HCT116 (cell line): ENCODE measurements around the gene STRA8. TPM values are rescaled to one million over a fixed set of nuclear protein-coding genes. Genes with fewer than 3 reads are reported as not detected.

Experiments
- ATAC-seq: fragments of 200-7000 bp; cut with Tn5 transposase; 2 replicates; pipeline ENCODE4 v1.9.1; 2020; ENCODE audit warnings: mild to moderate bottlenecking, moderate library complexity
- BruUV-seq: library from RNA; stranded (reverse); fragments of 400-500 nt; replicated peaks from 2 replicates; lab custom pipeline; 2021; lab: Mats Ljungman, UMichigan
- CTCF ChIA-PET: fragments of 300-600 bp; sonication (Branson Sonifier 250); formaldehyde crosslinking; loops from one replicate; lab custom pipeline; 2021; ENCODE audit warnings: antibody characterized with exemption; lab: Charles Lee
- POLR2A ChIA-PET: fragments of 300-600, 350-600 bp; sonication (Branson Sonifier 250); formaldehyde crosslinking; loops from one replicate; lab custom pipeline; 2021; ENCODE audit warnings: antibody characterized with exemption; lab: Charles Lee
- RAD21 ChIA-PET, 2 experiments: fragments of 300-600 bp; sonication (Branson Sonifier 250); formaldehyde crosslinking; loops; one replicate each; lab custom pipeline; 2023; ENCODE audit warnings: low total read pairs in 2 of 2; ENCODE audit not compliant: uncharacterized antibody in 2 of 2, unreplicated experiment in 2 of 2, low non-redundant PET in 1 of 2; lab: Charles Lee
- DNase-seq: peaks from one replicate; pipeline ENCODE4 v3.0.0-alpha.2; 2010; ENCODE audit warnings: low read depth, low spot score
- H2AFZ ChIP-seq: fragments of 200-600 bp; shearing (Covaris generic), sonication (generic); 2 replicates; pipeline ENCODE4 v1.6.1; 2017; ENCODE audit warnings: low read depth, mixed run types, mixed read lengths, antibody characterized with exemption, low read length; ENCODE audit not compliant: poor library complexity, severe bottlenecking
- H3K27ac ChIP-seq: 2 replicates; pipeline ENCODE4 v1.5.1; 2012; ENCODE audit warnings: low read depth, low read length
- H3K27me3 ChIP-seq: fragments of 200-600 bp; sonication (generic); 2 replicates; pipeline ENCODE4 v1.6.1; 2016; ENCODE audit warnings: mixed run types, low read length, mixed read lengths; ENCODE audit not compliant: insufficient read depth
- H3K36me3 ChIP-seq, 2 experiments: fragments of 200-500 bp in 1 of 2; fragments of 200-600 bp in 1 of 2; sonication (Bioruptor generic) in 1 of 2; sonication (generic) in 1 of 2; 2 replicates each; pipeline versions ENCODE4 v1.5.1 to v1.6.1; 2014 to 2016; ENCODE audit warnings: low read length in 2 of 2, inconsistent platforms in 1 of 2, mixed read lengths in 1 of 2, mixed run types in 1 of 2; ENCODE audit not compliant: insufficient read depth in 2 of 2, control insufficient read depth in 1 of 2
- H3K4me1 ChIP-seq, 2 experiments: fragments of 200-600 bp in 1 of 2; sonication (generic) in 1 of 2; 2 replicates each; pipeline versions ENCODE4 v1.5.1 to v1.6.1; 2012 to 2017; ENCODE audit warnings: low read length in 2 of 2, inconsistent platforms in 1 of 2, mild to moderate bottlenecking in 1 of 2, mixed read lengths in 1 of 2, mixed run types in 1 of 2, moderate library complexity in 1 of 2; ENCODE audit not compliant: insufficient read depth in 2 of 2, control insufficient read depth in 1 of 2
- H3K4me2 ChIP-seq: fragments of 200-600 bp; sonication (generic); 2 replicates; pipeline ENCODE4 v1.6.1; 2017; ENCODE audit warnings: mixed run types, low read length, mixed read lengths
- H3K4me3 ChIP-seq, 2 experiments: fragments of 200-600 bp in 1 of 2; sonication (generic) in 1 of 2; replicated peaks in 1 of 2; 2 replicates each; pipeline ENCODE4 v1.5.1; 2011 to 2016; ENCODE audit warnings: low read length in 2 of 2, control low read depth in 1 of 2, low read depth in 1 of 2, mild to moderate bottlenecking in 1 of 2, mixed read lengths in 1 of 2, mixed run types in 1 of 2
- H3K79me2 ChIP-seq: fragments of 200-600 bp; sonication (generic); 2 replicates; pipeline ENCODE4 v1.6.1; 2017; ENCODE audit warnings: mild to moderate bottlenecking, mixed run types, low read length, moderate library complexity, mixed read lengths; ENCODE audit not compliant: insufficient read depth
- H3K9ac ChIP-seq: fragments of 200-600 bp; sonication (generic); 2 replicates; pipeline ENCODE4 v1.6.1; 2016; ENCODE audit warnings: low read length, mixed read lengths
- H3K9me2 ChIP-seq: fragments of 200-600 bp; sonication (generic), shearing (Covaris generic); 2 replicates; pipeline ENCODE4 v1.6.1; 2017; ENCODE audit warnings: mixed run types, mild to moderate bottlenecking, moderate library complexity; ENCODE audit not compliant: insufficient read depth
- H3K9me3 ChIP-seq, 2 experiments: fragments of 200-500 bp in 1 of 2; fragments of 200-600 bp in 1 of 2; sonication (Bioruptor generic) in 1 of 2; sonication (generic) in 1 of 2; 2 replicates each; pipeline ENCODE4 v1.6.1; 2014 to 2017; ENCODE audit warnings: low read length in 2 of 2, mixed read lengths in 2 of 2, inconsistent platforms in 1 of 2, low read depth in 1 of 2, mild to moderate bottlenecking in 1 of 2, mixed run types in 1 of 2, moderate library complexity in 1 of 2; ENCODE audit not compliant: control insufficient read depth in 1 of 2, insufficient read depth in 1 of 2
- H4K20me1 ChIP-seq: fragments of 200-600 bp; sonication (generic), shearing (Covaris generic); 2 replicates; pipeline ENCODE4 v1.6.1; 2017; ENCODE audit warnings: mixed run types, mild to moderate bottlenecking, moderate library complexity; ENCODE audit not compliant: insufficient read depth
- CEBPB ChIP-seq: IDR thresholded peaks from 2 replicates; pipeline ENCODE4 v1.6.1; 2012; ENCODE audit warnings: low read depth
- EGR1 ChIP-seq: IDR thresholded peaks from 2 replicates; pipeline ENCODE4 v1.6.1; 2012; ENCODE audit warnings: low read depth
- ELF1 ChIP-seq: IDR thresholded peaks from 2 replicates; pipeline ENCODE4 v1.6.1; 2012; ENCODE audit warnings: low read depth, borderline replicate concordance
- EZH2phosphoT487 ChIP-seq: fragments of 200-600 bp; IDR thresholded peaks from 2 replicates; pipeline ENCODE4 v1.6.1; 2018; ENCODE audit warnings: antibody characterized with exemption, borderline replicate concordance
- FOSL1 ChIP-seq: IDR thresholded peaks from 2 replicates; pipeline ENCODE4 v1.6.1; 2012; ENCODE audit warnings: low read depth
- JUND ChIP-seq: IDR thresholded peaks from 2 replicates; pipeline ENCODE4 v1.6.1; 2012
- RAD21 ChIP-seq: IDR thresholded peaks from 2 replicates; pipeline ENCODE4 v1.6.1; 2012; ENCODE audit warnings: low read depth, mild to moderate bottlenecking
- SRF ChIP-seq: IDR thresholded peaks from 2 replicates; pipeline ENCODE4 v1.6.1; 2012; ENCODE audit warnings: low read depth
- ZNF274 ChIP-seq: fragments of 200-500 bp; sonication (Bioruptor generic); IDR thresholded peaks from 2 replicates; pipeline ENCODE4 v1.6.1; 2014; ENCODE audit warnings: mild to moderate bottlenecking, low read depth, low read length, inconsistent platforms
- intact Hi-C: fragments of 100-400 bp; cut with micrococcal nuclease; formaldehyde crosslinking; loops from 2 replicates; pipeline ENCODE4 v1.10.0; 2022
- total RNA-seq: library from RNA; stranded (reverse); gene quantifications from one replicate; pipeline ENCODE4 v1.2.1, GENCODE V29; 2021; ENCODE audit not compliant: unreplicated experiment
- TF ChIP-seq, protein P1 (sequence below), 3 experiments: fragments of 200-600 bp in 1 of 3; sonication (generic) in 1 of 3; IDR thresholded peaks in 2 of 3; conservative IDR thresholded peaks in 1 of 3; 2 replicates each; pipeline ENCODE4 v1.5.1; 2012 to 2017; ENCODE audit warnings: low read depth in 2 of 3, low read length in 2 of 3, antibody characterized with exemption in 1 of 3, borderline replicate concordance in 1 of 3, control low read depth in 1 of 3, mild to moderate bottlenecking in 1 of 3, mixed read lengths in 1 of 3, mixed run types in 1 of 3, moderate library complexity in 1 of 3; ENCODE audit not compliant: insufficient read depth in 1 of 3
- TF ChIP-seq, protein P2 (sequence below): IDR thresholded peaks from 2 replicates; pipeline ENCODE4 v1.6.1; 2012

STRA8 gene
- total RNA-seq, 1 experiment from 2014 or later, result not detected

DNA sequence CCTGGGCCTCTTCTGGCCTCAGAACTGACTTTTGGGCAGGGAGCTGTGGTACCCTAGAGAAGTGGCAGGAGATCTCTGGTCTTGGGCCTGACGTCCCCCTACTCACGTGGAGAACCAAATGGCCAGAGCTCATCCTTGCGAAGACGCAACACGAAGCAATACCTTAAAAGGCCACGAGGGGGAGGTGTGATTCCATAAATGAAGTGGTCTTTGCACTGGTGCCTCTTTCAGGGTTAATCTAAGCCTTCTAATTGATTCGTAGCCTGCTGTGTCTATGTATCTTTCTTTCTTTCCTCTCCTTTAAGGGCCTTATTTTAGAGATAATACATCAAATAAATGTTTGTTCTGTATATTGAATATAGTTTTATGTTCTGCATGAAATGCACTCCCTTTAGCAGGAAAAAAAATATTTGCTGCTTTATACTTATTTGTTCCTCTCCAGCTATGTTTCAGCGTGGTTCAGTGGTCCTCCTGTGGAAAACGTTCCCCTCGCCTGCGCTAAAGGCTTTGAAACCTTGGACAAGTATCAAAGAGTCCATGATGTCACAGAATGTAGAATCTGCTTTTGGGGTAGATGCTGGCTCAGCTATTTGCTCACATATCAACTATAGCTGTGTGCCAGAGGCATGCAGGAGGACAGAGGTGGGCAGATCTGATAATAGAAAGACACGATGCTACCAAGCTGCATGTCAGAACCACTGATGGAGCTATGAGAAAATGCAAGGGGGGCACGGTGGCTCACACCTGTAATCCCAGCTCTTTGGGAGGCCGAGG, 41.0 kb downstream of the STRA8 start:
- H2AFZ ChIP-seq, result peak overlapping the region; percentile 59
- H3K79me2 ChIP-seq, result no peaks in the 10 kb centered on the region
- no peaks in the 10 kb centered on the region for H3K36me3 ChIP-seq
- H3K27me3 ChIP-seq, result no peaks in the 10 kb centered on the region
- H3K27ac ChIP-seq, result no peak overlapping the region
- TF ChIP-seq ELF1, result no peak
- TF ChIP-seq FOSL1, result no peak
- no peak for TF ChIP-seq EZH2phosphoT487
- TF ChIP-seq, protein P1, sequence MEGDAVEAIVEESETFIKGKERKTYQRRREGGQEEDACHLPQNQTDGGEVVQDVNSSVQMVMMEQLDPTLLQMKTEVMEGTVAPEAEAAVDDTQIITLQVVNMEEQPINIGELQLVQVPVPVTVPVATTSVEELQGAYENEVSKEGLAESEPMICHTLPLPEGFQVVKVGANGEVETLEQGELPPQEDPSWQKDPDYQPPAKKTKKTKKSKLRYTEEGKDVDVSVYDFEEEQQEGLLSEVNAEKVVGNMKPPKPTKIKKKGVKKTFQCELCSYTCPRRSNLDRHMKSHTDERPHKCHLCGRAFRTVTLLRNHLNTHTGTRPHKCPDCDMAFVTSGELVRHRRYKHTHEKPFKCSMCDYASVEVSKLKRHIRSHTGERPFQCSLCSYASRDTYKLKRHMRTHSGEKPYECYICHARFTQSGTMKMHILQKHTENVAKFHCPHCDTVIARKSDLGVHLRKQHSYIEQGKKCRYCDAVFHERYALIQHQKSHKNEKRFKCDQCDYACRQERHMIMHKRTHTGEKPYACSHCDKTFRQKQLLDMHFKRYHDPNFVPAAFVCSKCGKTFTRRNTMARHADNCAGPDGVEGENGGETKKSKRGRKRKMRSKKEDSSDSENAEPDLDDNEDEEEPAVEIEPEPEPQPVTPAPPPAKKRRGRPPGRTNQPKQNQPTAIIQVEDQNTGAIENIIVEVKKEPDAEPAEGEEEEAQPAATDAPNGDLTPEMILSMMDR (IDR thresholded peaks at IDR 0.05 in 2 of 3, conservative IDR thresholded peaks at IDR 0.05 in 1 of 3; ENCODE audit: borderline replicate concordance in 1 of 3, insufficient read depth in 1 of 3, low read depth in 2 of 3, low read length in 2 of 3), result peak; percentile 71 to 87 (median 78); a peak in 5 of 6 replicates
- TF ChIP-seq, protein P2, sequence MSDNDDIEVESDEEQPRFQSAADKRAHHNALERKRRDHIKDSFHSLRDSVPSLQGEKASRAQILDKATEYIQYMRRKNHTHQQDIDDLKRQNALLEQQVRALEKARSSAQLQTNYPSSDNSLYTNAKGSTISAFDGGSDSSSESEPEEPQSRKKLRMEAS, result peak; percentile 54; the same call in 1 of the 2 replicates
- TF ChIP-seq RAD21, result peak; percentile 86
- no peak for TF ChIP-seq ZNF274
- 0 out of 2 replicates have a peak, but pooled peaks have one; percentile 15 for TF ChIP-seq SRF
- TF ChIP-seq EGR1, result no peak
- TF ChIP-seq CEBPB, result no peak
- TF ChIP-seq JUND, result no peak
- H3K9ac ChIP-seq, result no peak overlapping the region
- H3K4me3 ChIP-seq, result no peak overlapping the region
- ChIA-PET CTCF (interaction anchor here (0.6 to 3.0 kb wide), 17 partner anchors 8 to 735 kb away, joined by 3 to 40 read pairs (median 4); no protein-coding TSS in a partner anchor), POLR2A (interaction anchor here (0.9 to 1.2 kb wide), 2 partner anchors 25 to 371 kb away, joined by 3 read pairs; no protein-coding TSS in a partner anchor), RAD21 (interaction anchor here (0.7 to 1.1 kb wide), 3 partner anchors 61 to 704 kb away, joined by 3 to 7 read pairs (median 3); no protein-coding TSS in a partner anchor)
- H3K9me2 ChIP-seq, result no peaks in the 10 kb centered on the region
- no peaks in the 10 kb centered on the region for H3K4me1 ChIP-seq
- no peaks in the 10 kb centered on the region for H4K20me1 ChIP-seq
- no peak overlapping the region for H3K4me2 ChIP-seq
- H3K9me3 ChIP-seq, result no peaks in the 10 kb centered on the region
- DNase-seq, result peak; percentile 73
- intact Hi-C loops, result loop anchor here (1.0 to 5.0 kb wide), 4 partner anchors 60 to 733 kb away; partner anchors contain the start of gene NUP205
- BruUV-seq, result no TSS peak
- ATAC-seq, result peak; percentile 94
